Measurements from ENCODE around the gene FAM170B. TPM values are rescaled to one million over a fixed set of nuclear protein-coding genes. Genes with fewer than 3 reads are reported as not detected.

FAM170B gene
- total RNA-seq, 2 donors from 2014 or later: not detected

DNA sequence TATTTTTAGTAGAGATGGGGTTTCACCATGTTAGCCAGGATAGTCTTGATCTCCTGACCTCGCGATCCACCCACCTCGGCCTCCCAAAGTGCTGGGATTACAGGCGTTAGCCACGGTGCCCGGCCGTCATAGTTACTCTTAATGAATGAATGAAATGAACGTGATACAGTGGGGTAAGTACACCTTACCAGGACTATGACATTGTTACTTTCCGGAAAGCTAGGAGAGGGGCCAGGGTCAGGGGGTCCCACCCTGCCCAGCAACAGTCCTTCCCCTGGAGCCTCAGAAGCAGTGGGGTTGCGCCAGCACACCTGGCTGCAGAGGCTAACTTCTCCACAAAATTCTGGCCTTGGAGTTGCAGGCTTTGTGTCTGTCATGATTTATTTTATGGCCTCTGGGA lies 39.9 kb downstream of the FAM170B start:
- no peaks in the 10 kb centered on the region for H3K4me1 ChIP-seq (ENCODE audit: control insufficient read depth, insufficient read depth, low read length)
- no peaks in the 10 kb centered on the region for H3K36me3 ChIP-seq (ENCODE audit: control insufficient read depth, insufficient read depth, low read length)
- TF ChIP-seq, protein P1, sequence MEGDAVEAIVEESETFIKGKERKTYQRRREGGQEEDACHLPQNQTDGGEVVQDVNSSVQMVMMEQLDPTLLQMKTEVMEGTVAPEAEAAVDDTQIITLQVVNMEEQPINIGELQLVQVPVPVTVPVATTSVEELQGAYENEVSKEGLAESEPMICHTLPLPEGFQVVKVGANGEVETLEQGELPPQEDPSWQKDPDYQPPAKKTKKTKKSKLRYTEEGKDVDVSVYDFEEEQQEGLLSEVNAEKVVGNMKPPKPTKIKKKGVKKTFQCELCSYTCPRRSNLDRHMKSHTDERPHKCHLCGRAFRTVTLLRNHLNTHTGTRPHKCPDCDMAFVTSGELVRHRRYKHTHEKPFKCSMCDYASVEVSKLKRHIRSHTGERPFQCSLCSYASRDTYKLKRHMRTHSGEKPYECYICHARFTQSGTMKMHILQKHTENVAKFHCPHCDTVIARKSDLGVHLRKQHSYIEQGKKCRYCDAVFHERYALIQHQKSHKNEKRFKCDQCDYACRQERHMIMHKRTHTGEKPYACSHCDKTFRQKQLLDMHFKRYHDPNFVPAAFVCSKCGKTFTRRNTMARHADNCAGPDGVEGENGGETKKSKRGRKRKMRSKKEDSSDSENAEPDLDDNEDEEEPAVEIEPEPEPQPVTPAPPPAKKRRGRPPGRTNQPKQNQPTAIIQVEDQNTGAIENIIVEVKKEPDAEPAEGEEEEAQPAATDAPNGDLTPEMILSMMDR (conservative IDR thresholded peaks at IDR 0.05): no peak
- Mint-ChIP-seq H3K27ac (no peak overlapping the region), H3K36me3 (ENCODE audit: low read depth) (no peaks in the 10 kb centered on the region), H3K4me3 (no peak overlapping the region), H3K27me3 (ENCODE audit: insufficient read depth) (peaks cover 9% of the 10 kb centered on the region), H3K9me3 (no peaks in the 10 kb centered on the region), H3K4me1 (peaks cover 9% of the 10 kb centered on the region)
- no peaks in the 10 kb centered on the region for H3K27me3 ChIP-seq (ENCODE audit: control insufficient read depth, insufficient read depth, low read length, poor library complexity, severe bottlenecking)
- no peak overlapping the region for H3K9ac ChIP-seq (ENCODE audit: extremely low read depth, low read length, poor library complexity, severe bottlenecking)
- 90 to 95% methylated on average over 2 to 10 of the region's 10 CpGs for WGBS, 2 experiments (ENCODE audit: insufficient coverage in 1 of 2, insufficient read length in 1 of 2)
- H3K27ac ChIP-seq (ENCODE audit: low read depth, low read length): no peak overlapping the region
- no peak for DNase-seq
- H3K4me3 ChIP-seq (ENCODE audit: low read length): no peak overlapping the region
- no peaks in the 10 kb centered on the region for H3K9me3 ChIP-seq (ENCODE audit: control insufficient read depth, low read length)

DNA sequence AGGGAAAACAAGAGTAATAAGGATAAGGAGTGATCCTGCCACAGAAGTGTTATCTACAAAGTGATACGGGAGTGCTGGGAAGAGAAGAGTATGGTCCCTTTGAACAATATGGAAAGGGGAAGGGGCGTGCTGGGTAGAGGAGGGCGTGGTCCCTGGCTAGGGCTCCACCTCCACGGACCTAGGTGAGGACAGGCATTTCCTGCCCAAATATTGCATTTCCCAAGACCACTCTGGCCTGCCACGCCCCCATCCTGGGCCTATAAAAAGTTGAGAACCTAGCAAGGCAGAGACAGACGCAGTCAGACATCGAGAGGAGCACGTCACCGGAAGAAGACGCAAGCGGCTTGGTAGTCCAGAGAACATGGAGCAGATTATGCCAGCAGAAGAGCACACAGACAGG lies 41.3 kb downstream of the FAM170B start:
- Histone ChIP-seq H3K9me3 (ENCODE audit: control insufficient read depth, low read length) (peaks cover 1% of the 10 kb centered on the region), H3K9ac (ENCODE audit: extremely low read depth, low read length, poor library complexity, severe bottlenecking) (no peak overlapping the region), H3K36me3 (ENCODE audit: control insufficient read depth, insufficient read depth, low read length) (no peaks in the 10 kb centered on the region), H3K27ac (ENCODE audit: low read depth, low read length) (no peak overlapping the region), H3K4me1 (ENCODE audit: control insufficient read depth, insufficient read depth, low read length) (no peaks in the 10 kb centered on the region), H3K4me3 (ENCODE audit: low read length) (no peak overlapping the region), H3K27me3 (ENCODE audit: control insufficient read depth, insufficient read depth, low read length, poor library complexity, severe bottlenecking) (no peaks in the 10 kb centered on the region)
- Mint-ChIP-seq H3K27ac (no peak overlapping the region), H3K4me3 (no peak overlapping the region), H3K36me3 (ENCODE audit: low read depth) (no peaks in the 10 kb centered on the region), H3K4me1 (peaks cover 9% of the 10 kb centered on the region), H3K27me3 (ENCODE audit: insufficient read depth) (peaks cover 9% of the 10 kb centered on the region), H3K9me3 (peaks cover 2% of the 10 kb centered on the region)
- 94 to 100% methylated on average over 9 to 11 of the region's 11 CpGs for WGBS, 2 experiments (ENCODE audit: insufficient coverage in 1 of 2, insufficient read length in 1 of 2)
- TF ChIP-seq, protein P1 (conservative IDR thresholded peaks at IDR 0.05): no peak
- DNase-seq: peak; percentile 28

DNA sequence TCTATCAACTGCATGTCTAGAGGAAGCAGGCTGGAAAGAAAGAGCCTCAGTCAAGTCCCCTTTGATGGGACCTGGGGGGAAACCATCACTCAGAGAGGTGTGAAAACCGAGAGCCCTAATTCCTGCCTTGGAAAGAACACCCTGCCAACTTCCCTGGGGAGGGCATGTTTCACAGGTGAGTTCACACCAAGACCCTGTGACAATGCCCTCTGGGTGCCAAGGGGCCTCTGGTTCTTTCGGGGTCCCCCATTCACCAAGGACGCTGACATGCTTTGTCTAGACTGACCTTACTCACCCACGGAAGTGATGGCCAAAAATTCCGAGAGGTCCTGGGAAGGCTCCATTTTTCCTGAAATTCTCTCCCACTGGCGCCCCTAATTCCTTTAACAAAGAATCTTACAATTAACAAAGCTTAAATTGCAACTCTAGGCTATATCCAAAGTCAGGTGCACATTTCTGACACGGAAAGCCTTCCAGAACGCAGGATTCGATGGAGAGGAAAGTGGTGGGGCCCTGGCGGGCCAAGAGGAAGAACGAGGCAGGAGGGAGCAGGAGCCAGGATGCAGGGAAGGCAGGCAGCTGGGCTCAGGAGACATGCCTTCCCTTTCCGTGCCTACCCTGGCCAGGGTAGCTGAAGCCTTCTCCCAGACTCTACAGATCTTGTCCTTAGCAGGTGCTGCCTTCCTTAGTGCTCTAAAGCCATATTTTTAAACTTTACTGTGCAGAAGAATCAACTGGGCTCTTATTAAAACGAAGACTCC lies 42.2 kb downstream of the FAM170B start:
- no peak overlapping the region for H3K27ac Mint-ChIP-seq
- 89 to 96% methylated on average over 8 to 13 of the region's 13 CpGs for WGBS, 2 experiments (ENCODE audit: insufficient coverage in 1 of 2, insufficient read length in 1 of 2)
- H3K9me3 Mint-ChIP-seq: peaks cover 8% of the 10 kb centered on the region

More for the DNA sequence above, 42.2 kb downstream of the FAM170B start:
- H3K9me3 ChIP-seq (ENCODE audit: control insufficient read depth, low read length): peaks cover 9% of the 10 kb centered on the region
- H3K27ac ChIP-seq (ENCODE audit: low read depth, low read length): no peak overlapping the region
- TF ChIP-seq, protein P1 (conservative IDR thresholded peaks at IDR 0.05): no peak
- no peaks in the 10 kb centered on the region for H3K36me3 ChIP-seq (ENCODE audit: control insufficient read depth, insufficient read depth, low read length)
- H3K4me1 ChIP-seq (ENCODE audit: control insufficient read depth, insufficient read depth, low read length): no peaks in the 10 kb centered on the region
- no peak overlapping the region for H3K4me3 ChIP-seq (ENCODE audit: low read length)
- peaks cover 9% of the 10 kb centered on the region for H3K27me3 Mint-ChIP-seq (ENCODE audit: insufficient read depth)
- no peaks in the 10 kb centered on the region for H3K27me3 ChIP-seq (ENCODE audit: control insufficient read depth, insufficient read depth, low read length, poor library complexity, severe bottlenecking)
- no peak overlapping the region for H3K9ac ChIP-seq (ENCODE audit: extremely low read depth, low read length, poor library complexity, severe bottlenecking)
- H3K36me3 Mint-ChIP-seq (ENCODE audit: low read depth): no peaks in the 10 kb centered on the region
- DNase-seq: no peak
- H3K4me1 Mint-ChIP-seq: peaks cover 9% of the 10 kb centered on the region
- H3K4me3 Mint-ChIP-seq: no peak overlapping the region
